KOPT-K1 (cell line): ENCODE data around the gene TRPM2.

Experiments used
- H3K27ac ChIP-seq: fragments of 200-600 bp; sonication (generic); 2 replicates; pipeline ENCODE4 v1.5.1; 2016; ENCODE audit warnings: antibody characterized with exemption, mild to moderate bottlenecking, low read depth, low read length; ENCODE audit not compliant: poor library complexity, severe bottlenecking
- H3K36me3 ChIP-seq: fragments of 200-600 bp; sonication (generic); 2 replicates; pipeline ENCODE4 v1.5.1; 2017; ENCODE audit warnings: antibody characterized with exemption, mild to moderate bottlenecking, low read length, moderate library complexity; ENCODE audit not compliant: insufficient read depth
- H3K9me3 ChIP-seq: fragments of 200-600 bp; sonication (generic); 2 replicates; pipeline ENCODE4 v1.5.1; 2017; ENCODE audit warnings: antibody characterized with exemption, low read length, mild to moderate bottlenecking; ENCODE audit not compliant: insufficient read depth, poor library complexity, severe bottlenecking

TRPM2 gene

DNA sequence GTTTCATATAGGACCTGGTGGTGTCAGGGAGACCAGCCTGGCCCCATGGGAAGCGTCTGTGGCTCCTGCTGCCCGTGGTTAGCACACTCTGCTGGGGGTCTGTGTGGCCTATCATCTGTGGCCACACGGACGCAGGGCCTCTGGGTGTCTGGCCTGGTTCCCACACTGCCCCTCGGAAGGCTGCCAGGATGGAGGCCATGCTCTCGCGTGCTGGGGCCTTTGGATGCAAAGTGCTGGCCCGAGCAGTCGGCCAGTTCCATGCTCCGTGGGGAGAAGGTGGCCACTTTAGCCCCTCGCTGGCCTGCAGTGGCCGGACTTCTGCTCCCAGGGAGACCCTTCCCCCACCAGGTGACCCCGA lies 81.1 kb downstream of the TRPM2 start:
- no peak overlapping the region for H3K27ac ChIP-seq
- peaks cover 59% of the 10 kb centered on the region; the same call in 1 of the 2 replicates for H3K36me3 ChIP-seq
- peaks cover 6% of the 10 kb centered on the region for H3K9me3 ChIP-seq

GRCh38 chr21:44434936-44435635 lies 81.7 kb downstream of the TRPM2 start:
- Histone ChIP-seq H3K36me3 (peaks cover 59% of the 10 kb centered on the region; the same call in 1 of the 2 replicates), H3K9me3 (peaks cover under 1% of the 10 kb centered on the region), H3K27ac (no peak overlapping the region)

DNA sequence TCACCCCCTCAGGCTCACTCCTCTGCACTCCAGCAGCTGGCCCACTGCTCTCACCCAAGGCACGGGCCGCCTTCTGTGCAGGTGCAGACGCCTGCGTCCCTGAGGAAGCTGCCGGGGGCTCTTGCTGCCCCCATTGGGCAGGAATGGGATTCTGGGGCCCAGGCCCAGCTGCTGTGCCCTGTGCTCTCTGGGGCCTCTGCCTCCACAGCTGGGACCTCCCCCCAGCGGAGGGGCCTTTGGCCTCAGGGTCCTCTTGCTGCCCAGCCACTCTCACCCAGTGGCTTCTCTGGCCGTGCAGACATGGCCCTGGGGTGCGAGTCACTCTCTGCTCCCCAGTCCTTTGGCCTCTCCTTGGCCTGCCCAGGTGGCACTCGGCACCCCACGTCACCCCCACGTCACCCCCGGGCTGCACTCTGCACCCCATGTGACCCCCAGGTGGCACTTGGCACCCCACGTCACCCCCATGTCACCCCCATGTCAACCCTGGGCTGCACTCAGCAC lies 82.7 kb downstream of the TRPM2 start:
- H3K36me3 ChIP-seq: peaks cover 62% of the 10 kb centered on the region; the same call in 1 of the 2 replicates
- H3K9me3 ChIP-seq: no peaks in the 10 kb centered on the region
- H3K27ac ChIP-seq: no peak overlapping the region

DNA sequence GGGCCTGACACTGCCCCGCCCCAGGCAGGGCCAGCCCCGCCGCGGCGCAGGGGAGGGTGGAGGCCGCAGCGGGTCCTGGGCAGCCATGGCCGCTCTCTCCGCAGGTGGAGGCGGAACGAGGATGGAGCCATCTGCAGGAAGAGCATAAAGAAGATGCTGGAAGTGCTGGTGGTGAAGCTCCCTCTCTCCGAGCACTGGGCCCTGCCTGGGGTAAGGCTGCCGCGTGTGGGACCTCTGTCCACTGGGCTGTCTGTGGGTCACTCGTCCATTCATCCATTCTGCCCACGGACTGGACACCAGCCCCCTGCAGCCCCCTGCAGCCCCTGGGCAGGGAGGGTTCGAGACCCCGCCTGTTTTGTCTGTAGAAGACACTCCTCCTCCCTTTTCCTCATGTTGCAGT lies 83.5 kb downstream of the TRPM2 start:
- H3K36me3 ChIP-seq: peaks cover 63% of the 10 kb centered on the region; the same call in 1 of the 2 replicates
- no peaks in the 10 kb centered on the region for H3K9me3 ChIP-seq
- H3K27ac ChIP-seq: no peak overlapping the region

DNA sequence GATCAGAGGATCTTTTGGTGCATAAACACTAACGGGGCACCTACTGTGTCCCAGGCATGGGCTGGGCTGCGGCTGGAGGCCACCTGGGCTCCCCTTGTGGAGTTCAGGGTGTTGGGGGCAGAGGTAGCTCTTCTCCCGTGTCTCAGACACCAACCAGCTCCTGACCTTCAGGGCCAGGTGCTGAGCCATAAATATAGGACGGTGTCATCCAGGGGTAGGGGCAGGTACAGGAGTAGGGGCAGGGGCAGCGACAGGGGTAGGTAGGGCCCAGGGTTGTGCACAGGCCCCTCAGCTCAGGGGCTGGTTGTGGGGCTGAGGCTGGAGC lies 83.9 kb downstream of the TRPM2 start:
- Histone ChIP-seq H3K27ac (no peak overlapping the region), H3K9me3 (no peaks in the 10 kb centered on the region), H3K36me3 (peaks cover 63% of the 10 kb centered on the region; the same call in 1 of the 2 replicates)

GRCh38 chr21:44437696-44438431 lies 84.4 kb downstream of the TRPM2 start:
- Histone ChIP-seq H3K9me3 (no peaks in the 10 kb centered on the region), H3K36me3 (peaks cover 63% of the 10 kb centered on the region; the same call in 1 of the 2 replicates), H3K27ac (no peak overlapping the region)

DNA sequence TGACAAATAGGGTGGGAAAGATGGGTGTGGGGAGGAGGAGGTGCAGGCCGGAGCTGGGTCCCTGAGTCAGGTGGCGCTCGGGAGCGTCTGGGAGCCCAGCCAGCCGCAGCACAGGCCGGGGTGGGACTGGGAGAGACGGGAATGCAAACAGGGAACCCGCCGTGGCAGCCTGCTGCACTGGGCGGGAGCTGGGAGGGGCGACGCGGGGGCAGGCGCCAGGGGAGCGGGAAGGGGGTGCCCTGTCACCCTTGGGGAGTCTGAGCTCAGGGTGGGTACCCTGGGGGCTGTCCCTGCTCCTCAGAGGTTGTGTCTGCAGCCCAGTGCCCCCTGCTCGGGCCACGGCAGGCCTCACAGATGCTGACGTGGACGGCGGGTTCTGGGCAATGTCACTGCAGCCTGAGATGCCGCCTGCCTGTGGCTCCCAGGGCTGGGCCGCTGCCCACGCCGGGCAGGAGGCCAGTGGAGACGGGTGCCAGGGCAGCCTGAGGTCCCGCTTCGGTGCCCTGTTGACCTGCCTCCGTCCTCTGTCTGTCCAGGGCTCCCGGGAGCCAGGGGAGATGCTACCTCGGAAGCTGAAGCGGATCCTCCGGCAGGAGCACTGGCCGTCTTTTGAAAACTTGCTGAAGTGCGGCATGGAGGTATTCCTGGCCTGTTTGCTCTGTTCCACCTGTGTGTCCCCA lies 85.2 kb downstream of the TRPM2 start:
- Histone ChIP-seq H3K9me3 (no peaks in the 10 kb centered on the region), H3K27ac (no peak overlapping the region), H3K36me3 (peaks cover 70% of the 10 kb centered on the region; the same call in 1 of the 2 replicates)

DNA sequence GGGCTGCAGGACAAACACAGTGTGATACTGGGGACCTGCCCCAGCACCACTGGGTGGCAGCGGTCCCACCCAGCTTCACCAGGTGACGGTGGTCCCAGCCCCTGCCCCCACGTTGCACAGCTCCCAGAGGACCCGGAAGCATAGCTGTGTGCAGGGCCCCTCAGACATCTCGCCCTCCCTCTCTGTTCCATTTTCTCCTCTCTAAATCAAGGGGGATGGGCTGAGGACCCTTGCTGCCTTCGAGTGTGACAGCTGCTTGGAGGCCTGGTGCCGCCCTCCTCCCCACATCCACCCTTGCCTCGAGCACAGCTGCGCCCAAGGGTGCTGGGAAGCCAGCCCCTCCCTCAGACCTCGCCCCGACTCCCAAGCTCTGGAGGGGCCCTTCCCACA lies 85.8 kb downstream of the TRPM2 start:
- peaks cover 69% of the 10 kb centered on the region; the same call in 1 of the 2 replicates for H3K36me3 ChIP-seq
- H3K27ac ChIP-seq: no peak overlapping the region
- H3K9me3 ChIP-seq: no peaks in the 10 kb centered on the region

DNA sequence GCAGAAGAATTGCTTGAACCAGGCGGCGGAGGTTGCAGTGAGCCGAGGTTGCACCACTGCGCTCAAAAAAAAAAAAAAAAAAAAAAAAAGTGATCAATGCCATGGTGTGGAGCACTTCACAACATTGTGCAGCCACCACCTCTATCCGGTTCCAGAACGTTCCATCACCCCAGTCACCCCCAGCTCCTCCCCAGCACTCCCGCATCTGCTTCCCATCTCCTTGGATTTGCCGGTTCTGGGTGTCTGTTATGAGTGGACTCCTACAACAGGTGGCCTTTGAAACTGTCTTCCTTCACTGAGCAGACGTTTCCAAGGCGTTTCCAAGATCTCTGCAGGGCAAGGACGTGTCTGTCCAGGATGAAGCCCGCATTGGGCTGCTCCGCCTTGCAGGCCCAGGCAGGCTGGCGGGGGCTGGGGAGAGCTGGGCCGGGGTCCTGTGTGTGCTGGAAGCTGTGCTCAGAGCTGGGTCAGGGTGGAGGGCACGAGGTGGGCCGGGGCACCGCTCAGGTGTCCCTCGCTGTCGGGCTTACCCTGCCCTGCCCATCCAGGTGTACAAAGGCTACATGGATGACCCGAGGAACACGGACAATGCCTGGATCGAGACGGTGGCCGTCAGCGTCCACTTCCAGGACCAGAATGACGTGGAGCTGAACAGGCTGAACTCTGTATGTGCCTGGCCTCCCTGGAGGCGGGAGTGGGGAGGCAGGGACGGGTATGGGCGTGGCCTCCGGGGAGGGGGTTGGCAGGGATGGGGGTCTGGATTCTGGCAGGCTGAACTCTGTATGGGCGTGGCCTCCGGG lies 87.0 kb downstream of the TRPM2 start:
- H3K9me3 ChIP-seq: no peaks in the 10 kb centered on the region
- H3K36me3 ChIP-seq: peaks cover 60% of the 10 kb centered on the region; the same call in 1 of the 2 replicates
- H3K27ac ChIP-seq: no peak overlapping the region

DNA sequence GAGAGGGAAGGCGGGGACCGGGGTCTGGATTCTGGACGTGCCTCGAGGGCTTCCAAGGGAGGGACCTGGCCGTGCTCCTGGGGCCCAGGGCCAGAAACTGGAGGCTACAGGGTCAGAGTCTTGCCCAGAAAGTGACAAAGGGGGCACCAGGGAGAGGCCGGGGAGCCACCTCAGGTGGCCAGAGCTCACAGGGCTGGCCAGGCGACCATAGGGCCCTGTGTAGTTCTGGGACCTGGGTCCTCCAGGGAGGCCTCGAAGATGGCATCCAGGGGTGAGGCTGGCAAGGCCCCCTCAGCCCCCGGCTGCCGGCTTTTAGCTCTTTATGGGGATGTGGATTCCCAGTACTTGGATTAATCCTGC lies 87.6 kb downstream of the TRPM2 start:
- H3K36me3 ChIP-seq: peaks cover 54% of the 10 kb centered on the region; the same call in 1 of the 2 replicates
- no peak overlapping the region for H3K27ac ChIP-seq
- H3K9me3 ChIP-seq: no peaks in the 10 kb centered on the region

- peaks cover 48% of the 10 kb centered on the region; the same call in 1 of the 2 replicates for H3K36me3 ChIP-seq
- H3K27ac ChIP-seq: no peak overlapping the region
- no peaks in the 10 kb centered on the region for H3K9me3 ChIP-seq
Measured at GRCh38 chr21:44441581-44442265, 88.3 kb downstream of the TRPM2 start.

DNA sequence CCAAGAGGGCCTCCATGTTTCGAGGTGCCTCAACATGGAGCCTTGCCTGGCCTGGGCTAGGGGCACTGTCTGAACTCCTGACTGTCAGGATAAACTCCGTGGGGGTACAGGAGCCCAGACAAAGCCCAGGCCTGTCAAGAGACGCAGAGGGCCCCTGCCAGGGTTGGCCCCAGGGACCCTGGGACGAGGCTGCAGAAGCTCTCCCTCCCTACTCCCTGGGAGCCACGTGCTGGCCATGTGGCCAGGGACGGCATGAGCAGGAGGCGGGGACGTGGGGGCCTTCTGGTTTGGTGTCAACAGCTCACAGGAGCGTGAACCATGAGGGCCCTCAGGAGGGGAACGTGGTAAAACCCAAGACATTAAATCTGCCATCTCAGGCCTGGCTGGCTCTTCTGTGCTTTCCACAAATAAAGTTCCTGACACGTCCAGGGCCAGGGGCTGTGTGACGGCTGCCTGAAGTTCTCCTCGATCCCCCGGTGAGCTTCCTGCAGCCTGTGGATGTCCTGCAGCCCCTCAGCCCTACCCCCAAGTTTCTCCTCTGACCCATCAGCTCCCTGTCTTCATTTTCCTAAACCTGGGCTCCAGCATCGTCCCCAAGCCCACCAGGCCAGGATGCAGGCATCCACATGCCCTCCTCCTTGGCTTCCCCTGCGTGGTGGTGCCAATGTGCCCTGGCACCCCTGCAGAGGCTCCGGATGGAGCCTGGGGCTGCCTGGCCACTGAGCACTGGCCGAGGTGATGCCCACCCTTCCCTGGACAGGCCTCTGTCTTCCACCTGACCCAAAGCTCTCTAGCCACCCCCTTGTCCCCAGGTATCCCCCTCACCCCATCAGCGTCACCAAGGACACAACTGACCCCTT lies 89.1 kb downstream of the TRPM2 start:
- Histone ChIP-seq H3K27ac (no peak overlapping the region), H3K36me3 (peaks cover 40% of the 10 kb centered on the region; the same call in 1 of the 2 replicates), H3K9me3 (no peaks in the 10 kb centered on the region)

DNA sequence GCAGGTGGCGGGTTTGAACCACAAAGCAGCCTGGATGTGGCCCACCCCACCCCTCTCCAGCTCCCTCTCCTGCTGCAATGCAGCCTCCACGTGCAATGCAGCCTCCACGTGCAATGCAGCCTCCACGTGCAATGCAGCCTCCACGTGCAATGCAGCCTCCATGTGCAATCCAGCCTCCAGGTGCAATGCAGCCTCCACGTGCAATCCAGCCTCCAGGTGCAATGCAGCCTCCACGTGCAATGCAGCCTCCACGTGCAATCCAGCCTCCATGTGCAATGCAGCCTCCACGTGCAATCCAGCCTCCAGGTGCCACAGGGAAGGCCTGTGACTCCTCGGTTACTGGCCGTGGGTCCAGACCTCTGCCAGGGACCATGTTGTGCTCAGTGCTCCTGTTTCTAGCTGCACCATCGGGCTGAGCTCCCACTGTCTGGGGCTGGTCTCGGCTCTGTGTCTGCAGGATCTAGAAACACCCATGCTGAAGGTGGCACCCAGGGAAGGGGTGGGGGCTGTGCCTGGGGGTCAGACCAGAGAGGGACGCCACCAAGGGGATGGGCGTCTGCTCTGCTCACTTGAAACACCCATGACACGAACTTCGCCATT lies 90.0 kb downstream of the TRPM2 start:
- H3K27ac ChIP-seq: no peak overlapping the region
- H3K36me3 ChIP-seq: peaks cover 36% of the 10 kb centered on the region; the same call in 1 of the 2 replicates

More for the DNA sequence above, 90.0 kb downstream of the TRPM2 start:
- H3K9me3 ChIP-seq: no peaks in the 10 kb centered on the region
